HepG2 (cell line): ENCODE measurements around the gene SFRP4. TPM values are rescaled to one million over a fixed set of nuclear protein-coding genes. Genes with fewer than 3 reads are reported as not detected.
A peak's percentile ranks its signal among the peaks of the same experiment; 100 is the strongest.

Experiments used
- ATF2 ChIP-seq: sonication (generic); formaldehyde crosslinking; IDR thresholded peaks from 2 replicates; pipeline ENCODE4 v1.4.0; 2020; ENCODE audit warnings: missing genetic modification reagents
- GFI1 ChIP-seq: sonication (generic); formaldehyde crosslinking; IDR thresholded peaks from 2 replicates; pipeline ENCODE4 v1.5.0; 2020; ENCODE audit warnings: missing genetic modification reagents, mild to moderate bottlenecking, borderline replicate concordance
- HDAC1 ChIP-seq: sonication (generic); formaldehyde crosslinking; IDR thresholded peaks from 2 replicates; pipeline ENCODE4 v1.5.1; 2020; ENCODE audit warnings: mild to moderate bottlenecking, missing genetic modification reagents
- KDM3A ChIP-seq: IDR thresholded peaks from 2 replicates; pipeline ENCODE4 v1.6.1; 2018; ENCODE audit warnings: low read depth, missing compliant biosample characterization
- MYC ChIP-seq: sonication (generic); formaldehyde crosslinking; IDR thresholded peaks from 2 replicates; pipeline ENCODE4 v1.9.0; 2021; ENCODE audit warnings: missing genetic modification reagents, borderline replicate concordance
- NR2F1 ChIP-seq, 2 experiments: fragments of 450-650 bp in 1 of 2; formaldehyde crosslinking in 1 of 2; IDR thresholded peaks; 2 replicates each; pipeline versions ENCODE4 v1.5.0 to v1.6.1; 2016 to 2020; ENCODE audit warnings: mild to moderate bottlenecking in 1 of 2, missing compliant biosample characterization in 1 of 2, missing genetic modification reagents in 1 of 2, moderate library complexity in 1 of 2
- POLR2A ChIP-seq, 2 experiments: IDR thresholded peaks; 2 replicates each; pipeline ENCODE4 v1.6.1; 2011; ENCODE audit warnings: low read depth in 2 of 2, low read length in 2 of 2, mild to moderate bottlenecking in 1 of 2, moderate library complexity in 1 of 2; ENCODE audit not compliant: insufficient read depth in 1 of 2
- TEF ChIP-seq: sonication (generic); formaldehyde crosslinking; IDR thresholded peaks from 2 replicates; pipeline ENCODE4 v1.5.0; 2020; ENCODE audit warnings: missing genetic modification reagents
- YEATS2 ChIP-seq: sonication (generic); formaldehyde crosslinking; IDR thresholded peaks from 2 replicates; pipeline ENCODE4 v1.4.0; 2020; ENCODE audit warnings: missing genetic modification reagents, borderline replicate concordance
- ZBTB37 ChIP-seq: sonication (generic); formaldehyde crosslinking; IDR thresholded peaks from 2 replicates; pipeline ENCODE4 v1.4.0; 2020; ENCODE audit warnings: mild to moderate bottlenecking, missing genetic modification reagents
- ZFX ChIP-seq: sonication (generic); formaldehyde crosslinking; IDR thresholded peaks from 2 replicates; pipeline ENCODE4 v1.4.0; 2020; ENCODE audit warnings: mild to moderate bottlenecking, low read depth, missing genetic modification reagents, moderate library complexity
- ZGPAT ChIP-seq: IDR thresholded peaks from 2 replicates; pipeline ENCODE4 v1.6.1; 2016; ENCODE audit warnings: mild to moderate bottlenecking
- ZNF333 ChIP-seq: sonication (generic); formaldehyde crosslinking; IDR thresholded peaks from 2 replicates; pipeline ENCODE4 v1.4.0; 2020; ENCODE audit warnings: mild to moderate bottlenecking, missing genetic modification reagents, borderline replicate concordance
- ZNF552 ChIP-seq: sonication (generic); formaldehyde crosslinking; IDR thresholded peaks from 2 replicates; pipeline ENCODE4 v1.9.0; 2022; ENCODE audit warnings: missing genetic modification reagents, mild to moderate bottlenecking, borderline replicate concordance
- ZNF703 ChIP-seq: sonication (generic); formaldehyde crosslinking; IDR thresholded peaks from 2 replicates; pipeline ENCODE4 v1.5.1; 2020; ENCODE audit warnings: missing genetic modification reagents, mild to moderate bottlenecking, moderate library complexity, borderline replicate concordance
- ZNF766 ChIP-seq: sonication (generic); formaldehyde crosslinking; IDR thresholded peaks from 2 replicates; pipeline ENCODE4 v1.5.0; 2020; ENCODE audit warnings: missing genetic modification reagents, borderline replicate concordance
- ZNF770 ChIP-seq: sonication (generic); formaldehyde crosslinking; IDR thresholded peaks from 2 replicates; pipeline ENCODE4 v1.5.0; 2020; ENCODE audit warnings: mild to moderate bottlenecking, missing genetic modification reagents
- polyA plus RNA-seq, 8 experiments: library from polyadenylated mRNA; depleted of rRNA in 3 of 8; stranded (reverse) in 7 of 8; unstranded in 1 of 8; fragments of >200 nt; fragmentation: Illumina TruSeq in 4 of 8; extraction: Trizol in 4 of 8; gene quantifications; 2 replicates each; pipeline versions ENCODE4 v1.2.1 to v1.2.3, GENCODE V29; 2011 to 2016; ENCODE audit warnings: low read depth in 4 of 8, missing spikeins in 1 of 8, mixed read lengths in 1 of 8; ENCODE audit not compliant: insufficient read depth in 1 of 8
- total RNA-seq, 5 experiments: library from RNA; depleted of rRNA; stranded (reverse); fragments of >200 nt; fragmentation: Illumina TruSeq; extraction: Trizol; gene quantifications; 2 replicates each; pipeline ENCODE4 v1.2.3, GENCODE V29; 2016; ENCODE audit warnings: low read depth in 1 of 5
- TF ChIP-seq, protein P1 (sequence below): IDR thresholded peaks from 2 replicates; pipeline ENCODE4 v1.4.0; 2020; ENCODE audit warnings: mild to moderate bottlenecking, missing genetic modification reagents

SFRP4 gene
- total and polyA plus RNA-seq, 2 of the 13 experiments (the other 11 are each of a cell fraction or from before 2014, with no cell fraction given), result 0.96 to 1.8 TPM

GRCh38 chr7:37920305-37920848 is 3.8 kb upstream of the SFRP4 start, which contains the start of gene EPDR1 (continued):
- no peak; the same call in 1 of the 2 replicates for TF ChIP-seq ZGPAT (CRISPR knock-in tag)
- 0 out of 2 replicates have a peak, but pooled peaks have one; percentile 20 for TF ChIP-seq GFI1
- TF ChIP-seq, protein P1, sequence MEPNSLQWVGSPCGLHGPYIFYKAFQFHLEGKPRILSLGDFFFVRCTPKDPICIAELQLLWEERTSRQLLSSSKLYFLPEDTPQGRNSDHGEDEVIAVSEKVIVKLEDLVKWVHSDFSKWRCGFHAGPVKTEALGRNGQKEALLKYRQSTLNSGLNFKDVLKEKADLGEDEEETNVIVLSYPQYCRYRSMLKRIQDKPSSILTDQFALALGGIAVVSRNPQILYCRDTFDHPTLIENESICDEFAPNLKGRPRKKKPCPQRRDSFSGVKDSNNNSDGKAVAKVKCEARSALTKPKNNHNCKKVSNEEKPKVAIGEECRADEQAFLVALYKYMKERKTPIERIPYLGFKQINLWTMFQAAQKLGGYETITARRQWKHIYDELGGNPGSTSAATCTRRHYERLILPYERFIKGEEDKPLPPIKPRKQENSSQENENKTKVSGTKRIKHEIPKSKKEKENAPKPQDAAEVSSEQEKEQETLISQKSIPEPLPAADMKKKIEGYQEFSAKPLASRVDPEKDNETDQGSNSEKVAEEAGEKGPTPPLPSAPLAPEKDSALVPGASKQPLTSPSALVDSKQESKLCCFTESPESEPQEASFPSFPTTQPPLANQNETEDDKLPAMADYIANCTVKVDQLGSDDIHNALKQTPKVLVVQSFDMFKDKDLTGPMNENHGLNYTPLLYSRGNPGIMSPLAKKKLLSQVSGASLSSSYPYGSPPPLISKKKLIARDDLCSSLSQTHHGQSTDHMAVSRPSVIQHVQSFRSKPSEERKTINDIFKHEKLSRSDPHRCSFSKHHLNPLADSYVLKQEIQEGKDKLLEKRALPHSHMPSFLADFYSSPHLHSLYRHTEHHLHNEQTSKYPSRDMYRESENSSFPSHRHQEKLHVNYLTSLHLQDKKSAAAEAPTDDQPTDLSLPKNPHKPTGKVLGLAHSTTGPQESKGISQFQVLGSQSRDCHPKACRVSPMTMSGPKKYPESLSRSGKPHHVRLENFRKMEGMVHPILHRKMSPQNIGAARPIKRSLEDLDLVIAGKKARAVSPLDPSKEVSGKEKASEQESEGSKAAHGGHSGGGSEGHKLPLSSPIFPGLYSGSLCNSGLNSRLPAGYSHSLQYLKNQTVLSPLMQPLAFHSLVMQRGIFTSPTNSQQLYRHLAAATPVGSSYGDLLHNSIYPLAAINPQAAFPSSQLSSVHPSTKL (CRISPR knock-in tag), result peak; percentile 9
- TF ChIP-seq TEF (CRISPR knock-in tag), result no peak
- TF ChIP-seq ZNF703 (CRISPR knock-in tag), result peak; percentile 64; the same call in 1 of the 2 replicates
- peak; percentile 17; the same call in 1 of the 2 replicates for TF ChIP-seq ZNF552 (CRISPR knock-in tag)
- TF ChIP-seq KDM3A (CRISPR knock-in tag), result no peak
- no peak for TF ChIP-seq ZNF333
- TF ChIP-seq ZBTB37 (CRISPR knock-in tag), result no peak
- TF ChIP-seq ZFX, result no peak
- TF ChIP-seq MYC (CRISPR knock-in tag), result 0 out of 2 replicates have a peak, but pooled peaks have one; percentile 3
- TF ChIP-seq HDAC1 (CRISPR knock-in tag), result peak; percentile 8; the same call in 1 of the 2 replicates
- TF ChIP-seq NR2F1 (CRISPR knock-in tag; IDR thresholded peaks at IDR 0.05), result no peak
- TF ChIP-seq YEATS2 (CRISPR knock-in tag), result no peak
- 0 out of 2 replicates have a peak, but pooled peaks have one; percentile 24 for TF ChIP-seq ATF2 (CRISPR knock-in tag)
- no peak for TF ChIP-seq ZNF770 (CRISPR knock-in tag)
- TF ChIP-seq ZNF766, result no peak
- peak; percentile 56 to 75 for TF ChIP-seq POLR2A (IDR thresholded peaks at IDR 0.05; ENCODE audit: insufficient read depth in 1 of 2, low read depth in 2 of 2, low read length in 2 of 2)
